Neuronal stem cell (in vitro differentiated cells): ENCODE results near the gene SLC9A5.

Experiments used
- DNase-seq: peaks from one replicate; pipeline ENCODE4 v3.0.0-alpha.2; 2013; ENCODE audit warnings: low spot score
- H2AFZ ChIP-seq: one replicate; pipeline ENCODE4 v1.6.1; 2013; ENCODE audit warnings: mild to moderate bottlenecking, low read length, inconsistent platforms
- H2AK5ac ChIP-seq: 2 replicates; pipeline ENCODE4 v1.6.1; 2013; ENCODE audit warnings: low read depth, mild to moderate bottlenecking, inconsistent platforms, low read length, moderate library complexity, mixed read lengths
- H2BK120ac ChIP-seq: 2 replicates; pipeline ENCODE4 v1.6.1; 2013; ENCODE audit warnings: low read depth, mild to moderate bottlenecking, inconsistent platforms, low read length, moderate library complexity, mixed read lengths
- H2BK12ac ChIP-seq: one replicate; pipeline ENCODE4 v1.6.1; 2013; ENCODE audit warnings: low read length, inconsistent platforms
- H2BK15ac ChIP-seq: 2 replicates; pipeline ENCODE4 v1.6.1; 2013; ENCODE audit warnings: mild to moderate bottlenecking, low read length, inconsistent platforms, mixed read lengths
- H2BK5ac ChIP-seq: one replicate; pipeline ENCODE4 v1.6.1; 2013; ENCODE audit warnings: inconsistent platforms, mild to moderate bottlenecking, low read length, moderate library complexity
- H3K14ac ChIP-seq: one replicate; pipeline ENCODE4 v1.6.1; 2013; ENCODE audit warnings: low read length, inconsistent platforms
- H3K18ac ChIP-seq: 2 replicates; pipeline ENCODE4 v1.6.1; 2013; ENCODE audit warnings: low read length, inconsistent platforms
- H3K23ac ChIP-seq: 2 replicates; pipeline ENCODE4 v1.6.1; 2013; ENCODE audit warnings: low read depth, mild to moderate bottlenecking, mixed read lengths, low read length, inconsistent platforms; ENCODE audit not compliant: poor library complexity
- H3K27ac ChIP-seq: replicated peaks from 3 replicates; pipeline ENCODE4 v1.5.1; 2013; ENCODE audit warnings: low read length, inconsistent platforms
- H3K27me3 ChIP-seq, 3 experiments: 2 replicates each; pipeline ENCODE4 v1.6.1; 2013; ENCODE audit warnings: low read length in 3 of 3, mild to moderate bottlenecking in 2 of 3, inconsistent platforms in 1 of 3, low read depth in 1 of 3, mixed read lengths in 1 of 3, moderate library complexity in 1 of 3; ENCODE audit not compliant: control insufficient read depth in 3 of 3, insufficient read depth in 3 of 3
- H3K36me3 ChIP-seq, 2 donors: replicated peaks in 1 of 2; 2 replicates each; pipeline ENCODE4 v1.6.1; 2013; ENCODE audit warnings: low read length in 2 of 2; ENCODE audit not compliant: control insufficient read depth in 2 of 2, insufficient read depth in 2 of 2
- H3K4ac ChIP-seq: 2 replicates; pipeline ENCODE4 v1.6.1; 2013; ENCODE audit warnings: inconsistent platforms, mild to moderate bottlenecking, low read length, moderate library complexity
- H3K4me1 ChIP-seq, 2 donors: 1 replicate in 1 of 2; 2 replicates in 1 of 2; pipeline ENCODE4 v1.6.1; 2013; ENCODE audit warnings: low read length in 2 of 2, low read depth in 1 of 2; ENCODE audit not compliant: control insufficient read depth in 2 of 2, insufficient read depth in 1 of 2
- H3K4me2 ChIP-seq: one replicate; pipeline ENCODE4 v1.6.1; 2013; ENCODE audit warnings: mild to moderate bottlenecking, low read length, inconsistent platforms; ENCODE audit not compliant: insufficient read depth, poor library complexity, severe bottlenecking
- H3K4me3 ChIP-seq, 2 donors: 2 replicates each; pipeline ENCODE4 v1.5.1; 2013; ENCODE audit warnings: low read length in 2 of 2, mild to moderate bottlenecking in 2 of 2, inconsistent platforms in 1 of 2, moderate library complexity in 1 of 2
- H3K79me1 ChIP-seq: one replicate; pipeline ENCODE4 v1.6.1; 2013; ENCODE audit warnings: low read depth, mild to moderate bottlenecking, inconsistent platforms, low read length, moderate library complexity
- H3K9ac ChIP-seq: one replicate; pipeline ENCODE4 v1.6.1; 2013; ENCODE audit warnings: mild to moderate bottlenecking, low read depth, low read length, inconsistent platforms; ENCODE audit not compliant: poor library complexity
- H3K9me3 ChIP-seq, 2 donors: replicated peaks in 1 of 2; 2 replicates each; pipeline versions ENCODE3 to v1.6.1; 2013; ENCODE audit warnings: low read length in 2 of 2, mild to moderate bottlenecking in 2 of 2, inconsistent platforms in 1 of 2, low read depth in 1 of 2, mixed read lengths in 1 of 2, moderate library complexity in 1 of 2; ENCODE audit not compliant: control insufficient read depth in 2 of 2, insufficient read depth in 1 of 2
- H4K8ac ChIP-seq: one replicate; pipeline ENCODE4 v1.6.1; 2013; ENCODE audit warnings: low read depth, mild to moderate bottlenecking, inconsistent platforms, low read length, moderate library complexity
- H4K91ac ChIP-seq: one replicate; pipeline ENCODE4 v1.6.1; 2013; ENCODE audit warnings: low read length, low read depth, mild to moderate bottlenecking, inconsistent platforms; ENCODE audit not compliant: poor library complexity
- WGBS, 2 donors: extraction: QIAGEN DNeasy Blood & Tissue Kit; methylation state at CpG; one replicate each; pipeline ENCODE4 v1.1.7; 2013; ENCODE audit warnings: missing lambda C conversion rate in 2 of 2, mixed read lengths in 1 of 2; ENCODE audit not compliant: insufficient read length in 2 of 2, insufficient replicate concordance in 1 of 2; ENCODE audit errors: extremely low coverage in 2 of 2; 5-methylcytosine and 5-hydroxymethylcytosine counted together

SLC9A5 gene

GRCh38 chr16:67246081-67246755, 2.6 kb upstream of the SLC9A5 start:
- Histone ChIP-seq H3K36me3 (no peaks in the 10 kb centered on the region), H2BK15ac (peak overlapping the region; percentile 82), H2AFZ (peak overlapping the region; percentile 96), H3K14ac (no peak overlapping the region), H4K91ac (no peak overlapping the region), H2BK5ac (peak overlapping the region; percentile 57), H3K79me1 (no peaks in the 10 kb centered on the region), H3K9me3 (no peaks in the 10 kb centered on the region), H3K4me1 (peaks cover 30 to 31% of the 10 kb centered on the region in 2 donors), H2BK120ac (no peak overlapping the region), H3K18ac (peak overlapping the region; percentile 98), H3K27me3 (peaks cover 0 to 30% (median 7%) of the 10 kb centered on the region in 3 experiments), H2AK5ac (peak overlapping the region; percentile 77), H4K8ac (peak overlapping the region; percentile 6), H2BK12ac (no peak overlapping the region), H3K9ac (peak overlapping the region; percentile 82), H3K4me2 (peak overlapping the region; percentile 98), H3K4ac (no peak overlapping the region), H3K4me3 (peak overlapping the region; percentile 86 to 93), H3K27ac (peak overlapping the region; percentile 74), H3K23ac (peak overlapping the region; percentile 99)
- no CpG with 5 or more reads among the region's 48 CpGs for WGBS, 2 donors
- peak; percentile 78 for DNase-seq

- Histone ChIP-seq H3K4ac (no peak overlapping the region), H3K27me3 (peaks cover 0 to 30% (median 7%) of the 10 kb centered on the region in 3 experiments), H3K79me1 (no peaks in the 10 kb centered on the region)
These were observed 2.0 kb upstream of the SLC9A5 start for GRCh38 chr16:67246756-67247191.

GRCh38 chr16:67247192-67248072, 1.3 kb upstream of the SLC9A5 start, which contains the start of gene FHOD1:
TSS of gene FHOD1 (minus strand) at chr16:67247481. CDS start at chr16:67247410, 71 bp downstream.
- Histone ChIP-seq H3K4me3 (peak within 1 kb of the TSS; percentile 86 to 93), H3K4ac (no peak within 1 kb of the TSS), H4K91ac (no peak within 1 kb of the TSS), H3K4me1 (peaks cover 27 to 29% of the 10 kb centered on the region in 2 donors), H2BK5ac (peak within 1 kb of the TSS; percentile 57), H2AFZ (peak within 1 kb of the TSS; percentile 96), H2BK12ac (peak within 1 kb of the TSS; percentile 79), H3K36me3 (no peaks in the 10 kb centered on the region), H3K4me2 (peak within 1 kb of the TSS; percentile 99), H4K8ac (peak within 1 kb of the TSS; percentile 6), H2BK15ac (peak within 1 kb of the TSS; percentile 86), H3K27ac (peak within 1 kb of the TSS; percentile 74), H3K9me3 (no peaks in the 10 kb centered on the region), H2BK120ac (no peak within 1 kb of the TSS), H3K9ac (peak within 1 kb of the TSS; percentile 93), H3K79me1 (no peaks in the 10 kb centered on the region), H2AK5ac (peak within 1 kb of the TSS; percentile 77), H3K18ac (peak within 1 kb of the TSS; percentile 98), H3K27me3 (peaks cover 0 to 30% (median 7%) of the 10 kb centered on the region in 3 experiments), H3K14ac (peak within 1 kb of the TSS; percentile 75), H3K23ac (peak within 1 kb of the TSS; percentile 99)
- peak; percentile 89 for DNase-seq
- WGBS, 2 donors = no CpG with 5 or more reads among the region's 60 CpGs

More at GRCh38 chr16:67246756-67247191, 2.0 kb upstream of the SLC9A5 start:
- H2BK15ac ChIP-seq = peak overlapping the region; percentile 82
- H3K9ac ChIP-seq = peak overlapping the region; percentile 88
- peak overlapping the region; percentile 79 for H2BK12ac ChIP-seq
- H3K4me2 ChIP-seq = peak overlapping the region; percentile 98
- H4K8ac ChIP-seq = no peak overlapping the region
- H2AK5ac ChIP-seq = peak overlapping the region; percentile 77
- peak overlapping the region; percentile 74 for H3K27ac ChIP-seq
- peak overlapping the region; percentile 75 for H3K14ac ChIP-seq
- no peaks in the 10 kb centered on the region for H3K36me3 ChIP-seq
- H3K18ac ChIP-seq = peak overlapping the region; percentile 98
- H4K91ac ChIP-seq = no peak overlapping the region
- peaks cover 27 to 29% of the 10 kb centered on the region in 2 donors for H3K4me1 ChIP-seq
- peak overlapping the region; percentile 99 for H3K23ac ChIP-seq
- H2AFZ ChIP-seq = peak overlapping the region; percentile 96
- peak overlapping the region; percentile 57 for H2BK5ac ChIP-seq
- H2BK120ac ChIP-seq = no peak overlapping the region
- DNase-seq = no peak
- no peaks in the 10 kb centered on the region for H3K9me3 ChIP-seq
- whole genome bisulfite sequencing, 2 donors = no CpG with 5 or more reads among the region's 26 CpGs
- H3K4me3 ChIP-seq = peak overlapping the region; percentile 86 to 93
